ENCODE results near the gene SEPTIN10.
A peak's percentile ranks its signal among the peaks of the same experiment; 100 is the strongest.

SEPTIN10 gene

DNA sequence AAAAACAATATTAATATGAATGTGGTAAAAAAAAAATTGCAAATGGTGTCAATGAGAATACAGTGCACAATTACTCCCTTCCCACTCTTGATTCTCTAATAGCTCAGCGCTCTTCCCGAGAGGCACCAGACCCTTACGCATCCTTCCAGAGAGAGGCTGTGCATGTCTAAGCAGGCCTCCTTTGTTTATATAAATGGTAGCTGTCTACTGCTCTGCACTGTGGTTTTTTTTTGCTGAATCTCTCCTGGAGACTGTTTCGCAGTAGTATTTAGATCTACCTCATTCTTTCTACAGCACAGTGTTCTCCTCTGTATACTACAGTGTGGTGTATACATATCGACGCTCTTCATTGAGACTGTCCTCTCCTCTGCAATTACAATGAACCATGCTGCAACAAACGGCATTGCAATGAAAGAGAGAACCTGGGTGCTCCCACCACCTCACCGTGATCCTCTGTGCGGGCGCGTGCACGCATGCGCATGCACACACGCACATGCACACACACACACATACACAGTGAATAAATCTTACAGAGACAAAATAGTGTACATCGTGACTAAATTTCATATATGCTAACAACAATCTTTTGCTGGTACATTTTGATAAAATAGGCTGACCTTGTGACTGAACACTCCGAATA lies 19.4 kb downstream of the SEPTIN10 start:
- Histone ChIP-seq H3K4me2 (ENCODE audit: low read depth, low read length, poor library complexity, severe bottlenecking) (no peak overlapping the region), H3K9ac (ENCODE audit: low read depth, low read length, poor library complexity, severe bottlenecking) (no peak overlapping the region), H3K9me3 (ENCODE audit: insufficient read depth, low read depth, low read length) (no peaks in the 10 kb centered on the region), H3K79me2 (ENCODE audit: insufficient read depth, low read length) (no peaks in the 10 kb centered on the region), H4K20me1 (ENCODE audit: insufficient read depth, low read length, poor library complexity, severe bottlenecking) (no peaks in the 10 kb centered on the region), H3K27me3 (ENCODE audit: insufficient read depth, low read length, poor library complexity, severe bottlenecking) (no peaks in the 10 kb centered on the region), H3K4me1 (ENCODE audit: insufficient read depth, low read length, poor library complexity, severe bottlenecking) (no peaks in the 10 kb centered on the region), H3K4me3 (ENCODE audit: low read length, poor library complexity, severe bottlenecking) (no peak overlapping the region), H2AFZ (ENCODE audit: low read length) (no peak overlapping the region), H3K9me2 (replicated peaks; ENCODE audit: low read depth, low read length) (no peaks in the 10 kb centered on the region), H3K36me3 (ENCODE audit: insufficient read depth, low read length) (no peaks in the 10 kb centered on the region), H3F3A (ENCODE audit: low read depth) (no peaks in the 10 kb centered on the region)
- TF ChIP-seq, protein P1, sequence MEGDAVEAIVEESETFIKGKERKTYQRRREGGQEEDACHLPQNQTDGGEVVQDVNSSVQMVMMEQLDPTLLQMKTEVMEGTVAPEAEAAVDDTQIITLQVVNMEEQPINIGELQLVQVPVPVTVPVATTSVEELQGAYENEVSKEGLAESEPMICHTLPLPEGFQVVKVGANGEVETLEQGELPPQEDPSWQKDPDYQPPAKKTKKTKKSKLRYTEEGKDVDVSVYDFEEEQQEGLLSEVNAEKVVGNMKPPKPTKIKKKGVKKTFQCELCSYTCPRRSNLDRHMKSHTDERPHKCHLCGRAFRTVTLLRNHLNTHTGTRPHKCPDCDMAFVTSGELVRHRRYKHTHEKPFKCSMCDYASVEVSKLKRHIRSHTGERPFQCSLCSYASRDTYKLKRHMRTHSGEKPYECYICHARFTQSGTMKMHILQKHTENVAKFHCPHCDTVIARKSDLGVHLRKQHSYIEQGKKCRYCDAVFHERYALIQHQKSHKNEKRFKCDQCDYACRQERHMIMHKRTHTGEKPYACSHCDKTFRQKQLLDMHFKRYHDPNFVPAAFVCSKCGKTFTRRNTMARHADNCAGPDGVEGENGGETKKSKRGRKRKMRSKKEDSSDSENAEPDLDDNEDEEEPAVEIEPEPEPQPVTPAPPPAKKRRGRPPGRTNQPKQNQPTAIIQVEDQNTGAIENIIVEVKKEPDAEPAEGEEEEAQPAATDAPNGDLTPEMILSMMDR (conservative IDR thresholded peaks at IDR 0.05; ENCODE audit: low read length) = no peak
- TF ChIP-seq EZH2phosphoT487 (IDR thresholded peaks at IDR 0.05; ENCODE audit: borderline replicate concordance) = no peak

DNA sequence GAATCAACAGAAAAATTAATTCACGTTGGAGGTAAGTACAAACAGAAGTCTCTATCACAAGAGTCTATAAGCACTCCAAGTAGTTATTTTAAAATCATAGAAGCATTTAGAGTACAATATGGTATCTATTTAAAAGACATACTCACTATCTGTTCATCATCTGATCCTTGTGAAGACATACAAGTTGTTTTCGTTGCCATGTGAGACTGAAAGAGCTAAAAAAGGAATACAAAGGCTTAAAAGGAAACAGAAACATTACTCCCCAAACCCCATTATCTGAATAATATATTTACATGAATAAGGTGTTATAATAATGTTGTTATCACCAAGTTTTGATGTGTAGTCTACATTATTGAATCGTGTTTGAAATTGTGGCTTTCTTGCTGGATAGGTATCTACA lies 20.9 kb downstream of the SEPTIN10 start:
- Histone ChIP-seq H3K9me3 (ENCODE audit: insufficient read depth, low read depth, low read length) (no peaks in the 10 kb centered on the region), H3K27me3 (ENCODE audit: insufficient read depth, low read length, poor library complexity, severe bottlenecking) (no peaks in the 10 kb centered on the region), H3K4me3 (ENCODE audit: low read length, poor library complexity, severe bottlenecking) (no peak overlapping the region), H3K9me2 (replicated peaks; ENCODE audit: low read depth, low read length) (no peaks in the 10 kb centered on the region), H3K4me1 (ENCODE audit: insufficient read depth, low read length, poor library complexity, severe bottlenecking) (no peaks in the 10 kb centered on the region), H3K9ac (ENCODE audit: low read depth, low read length, poor library complexity, severe bottlenecking) (no peak overlapping the region), H3K79me2 (ENCODE audit: insufficient read depth, low read length) (no peaks in the 10 kb centered on the region), H4K20me1 (ENCODE audit: insufficient read depth, low read length, poor library complexity, severe bottlenecking) (no peaks in the 10 kb centered on the region), H3K4me2 (ENCODE audit: low read depth, low read length, poor library complexity, severe bottlenecking) (no peak overlapping the region), H2AFZ (ENCODE audit: low read length) (no peak overlapping the region), H3F3A (ENCODE audit: low read depth) (no peaks in the 10 kb centered on the region), H3K36me3 (ENCODE audit: insufficient read depth, low read length) (no peaks in the 10 kb centered on the region)
- no peak for TF ChIP-seq EZH2phosphoT487 (IDR thresholded peaks at IDR 0.05; ENCODE audit: borderline replicate concordance)
- TF ChIP-seq, protein P1 (conservative IDR thresholded peaks at IDR 0.05; ENCODE audit: low read length) = no peak

DNA sequence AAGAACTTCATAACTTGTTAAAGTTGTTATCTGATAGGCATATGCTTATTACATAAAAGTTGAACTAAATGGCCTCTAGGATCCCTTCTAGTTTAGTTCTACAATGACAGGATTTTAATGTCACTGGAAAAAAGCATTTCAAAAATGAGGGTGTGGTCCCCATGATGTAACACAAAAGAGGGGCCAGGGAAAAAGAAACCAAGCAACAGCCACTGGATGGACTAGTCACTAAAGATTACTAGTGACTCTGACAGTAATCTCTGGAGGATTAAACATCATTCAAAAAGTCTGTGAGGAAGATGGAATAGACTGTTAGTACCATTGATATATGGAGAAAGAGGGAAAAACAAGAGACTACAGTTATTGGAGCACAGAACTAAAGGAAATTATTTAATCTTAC lies 22.6 kb downstream of the SEPTIN10 start:
- H4K20me1 ChIP-seq (ENCODE audit: insufficient read depth, low read length, poor library complexity, severe bottlenecking) = no peaks in the 10 kb centered on the region
- TF ChIP-seq, protein P1 (conservative IDR thresholded peaks at IDR 0.05; ENCODE audit: low read length) = no peak
- no peak for TF ChIP-seq EZH2phosphoT487 (IDR thresholded peaks at IDR 0.05; ENCODE audit: borderline replicate concordance)
- H2AFZ ChIP-seq (ENCODE audit: low read length) = 0 out of 2 replicates have a peak overlapping the region, but pooled peaks have one; percentile 10
- no peaks in the 10 kb centered on the region for H3K4me1 ChIP-seq (ENCODE audit: insufficient read depth, low read length, poor library complexity, severe bottlenecking)
- no peaks in the 10 kb centered on the region for H3K36me3 ChIP-seq (ENCODE audit: insufficient read depth, low read length)
- H3K27me3 ChIP-seq (ENCODE audit: insufficient read depth, low read length, poor library complexity, severe bottlenecking) = no peaks in the 10 kb centered on the region
- H3F3A ChIP-seq (ENCODE audit: low read depth) = no peaks in the 10 kb centered on the region
- H3K4me3 ChIP-seq (ENCODE audit: low read length, poor library complexity, severe bottlenecking) = no peak overlapping the region
- no peak overlapping the region for H3K9ac ChIP-seq (ENCODE audit: low read depth, low read length, poor library complexity, severe bottlenecking)
- no peaks in the 10 kb centered on the region for H3K9me3 ChIP-seq (ENCODE audit: insufficient read depth, low read depth, low read length)
- no peaks in the 10 kb centered on the region for H3K79me2 ChIP-seq (ENCODE audit: insufficient read depth, low read length)
- no peaks in the 10 kb centered on the region for H3K9me2 ChIP-seq (replicated peaks; ENCODE audit: low read depth, low read length)
- no peak overlapping the region for H3K4me2 ChIP-seq (ENCODE audit: low read depth, low read length, poor library complexity, severe bottlenecking)

Data from Loucy (cell line).